HG03354 (cell line): ENCODE results near the gene CRISPLD2.
"Not testable (repeated sequence)": the region's sequence is repeated elsewhere in the genome, so short reads cannot be mapped to it uniquely, and the experiment has no call there.

Experiments used
- ATAC-seq: cut with Tn5 transposase; IDR thresholded peaks from one replicate; pipeline ENCODE4 v1.9.1; 2021; ENCODE audit warnings: mild to moderate bottlenecking; ENCODE audit not compliant: unreplicated experiment, poor library complexity, severe bottlenecking

The CRISPLD2 gene

GRCh38 chr16:84924331-84925091 is 104.7 kb downstream of the CRISPLD2 start:
- no peak for ATAC-seq

GRCh38 chr16:84925092-84925772 is 105.4 kb downstream of the CRISPLD2 start:
- ATAC-seq, result no peak

- ATAC-seq, result no peak
These were observed 106.1 kb downstream of the CRISPLD2 start for GRCh38 chr16:84925773-84926372.

GRCh38 chr16:84926462-84926861 is 106.7 kb downstream of the CRISPLD2 start:
- ATAC-seq, result no peak

- ATAC-seq, result no peak
These were observed 108.1 kb downstream of the CRISPLD2 start for GRCh38 chr16:84927621-84928591.

- no peak for ATAC-seq
These were observed 109.1 kb downstream of the CRISPLD2 start for GRCh38 chr16:84928679-84929420.

- ATAC-seq, result no peak
These were observed 109.9 kb downstream of the CRISPLD2 start for GRCh38 chr16:84929421-84930297.

- ATAC-seq, result no peak
These were observed 110.7 kb downstream of the CRISPLD2 start for GRCh38 chr16:84930298-84931106.

- no peak for ATAC-seq
These were observed 111.3 kb downstream of the CRISPLD2 start for GRCh38 chr16:84931107-84931494.

GRCh38 chr16:84931506-84931905 is 111.7 kb downstream of the CRISPLD2 start:
- no peak for ATAC-seq

- no peak for ATAC-seq
These were observed 112.9 kb downstream of the CRISPLD2 start for GRCh38 chr16:84932681-84933080.

- no peak for ATAC-seq
These were observed 114.2 kb downstream of the CRISPLD2 start for GRCh38 chr16:84933774-84934631.

GRCh38 chr16:84937196-84938005 is 117.6 kb downstream of the CRISPLD2 start:
- no peak for ATAC-seq

- ATAC-seq, result not testable (repeated sequence)
These were observed 118.8 kb downstream of the CRISPLD2 start for GRCh38 chr16:84938616-84939015.

GRCh38 chr16:84940670-84941551 is 121.1 kb downstream of the CRISPLD2 start:
- ATAC-seq, result no peak
